GM21576 (cell line): ENCODE measurements around the gene TFDP1.
"Not testable (repeated sequence)": the region's sequence is repeated elsewhere in the genome, so short reads cannot be mapped to it uniquely, and the experiment has no call there.

Source experiments
- ATAC-seq: cut with Tn5 transposase; IDR thresholded peaks from one replicate; pipeline ENCODE4 v1.9.1; 2021; ENCODE audit warnings: mild to moderate bottlenecking, moderate library complexity; ENCODE audit not compliant: unreplicated experiment

Gene TFDP1

GRCh38 chr13:113594066-113594821, 9.7 kb downstream of the TFDP1 start:
- ATAC-seq, result not testable (repeated sequence)

GRCh38 chr13:113595131-113595530, 10.6 kb downstream of the TFDP1 start:
- no peak for ATAC-seq

- ATAC-seq, result no peak
Observed at GRCh38 chr13:113596321-113597200, 12.0 kb downstream of the TFDP1 start.

- no peak for ATAC-seq
Observed at GRCh38 chr13:113597391-113598080, 13.0 kb downstream of the TFDP1 start.

- ATAC-seq, result no peak
Observed at GRCh38 chr13:113598081-113598410, 13.5 kb downstream of the TFDP1 start.

- no peak for ATAC-seq
Observed at GRCh38 chr13:113598481-113598880, 13.9 kb downstream of the TFDP1 start.

- ATAC-seq, result no peak
Observed at GRCh38 chr13:113599391-113599790, 14.8 kb downstream of the TFDP1 start.

- no peak for ATAC-seq
Observed at GRCh38 chr13:113601166-113602070, 16.9 kb downstream of the TFDP1 start.

GRCh38 chr13:113602291-113602988, 17.9 kb downstream of the TFDP1 start:
- no peak for ATAC-seq

- ATAC-seq, result no peak
Observed at GRCh38 chr13:113603116-113603710, 18.7 kb downstream of the TFDP1 start.

- ATAC-seq, result no peak
Observed at GRCh38 chr13:113604186-113604585, 19.6 kb downstream of the TFDP1 start.

GRCh38 chr13:113605461-113605860, 20.9 kb downstream of the TFDP1 start:
- ATAC-seq, result no peak

GRCh38 chr13:113605866-113606438, 21.4 kb downstream of the TFDP1 start:
- no peak for ATAC-seq

- ATAC-seq, result no peak
Observed at GRCh38 chr13:113607056-113607888, 22.7 kb downstream of the TFDP1 start.

GRCh38 chr13:113607889-113608635, 23.5 kb downstream of the TFDP1 start:
- no peak for ATAC-seq

- ATAC-seq, result no peak
Observed at GRCh38 chr13:113608967-113609533, 24.5 kb downstream of the TFDP1 start.

- ATAC-seq, result no peak
Observed at GRCh38 chr13:113609616-113610015, 25.1 kb downstream of the TFDP1 start.
